Pons (tissue), 1 donor: Measurements from ENCODE around the gene CDKL5.
"Not testable (repeated sequence)": the region's sequence is repeated elsewhere in the genome, so short reads cannot be mapped to it uniquely, and the experiment has no call there.

Experiments used
- DNase-seq: peaks from one replicate; pipeline ENCODE4 v3.0.0-alpha.2; 2016; ENCODE audit warnings: low spot score

Gene CDKL5

GRCh38 chrX:18425199-18426003 lies at the start of gene CDKL5:
Gene CDKL5 (plus strand): TSS chrX:18425608. CDS start chrX:18507097, 81,489 bp downstream.
- peak; percentile 95 for DNase-seq

GRCh38 chrX:18377796-18378195 lies 47.6 kb upstream of the CDKL5 start:
- DNase-seq, result no peak

- no peak for DNase-seq
These were observed 35.4 kb upstream of the CDKL5 start for GRCh38 chrX:18389966-18390365.

- peak; percentile 56 for DNase-seq
These were observed 34.4 kb upstream of the CDKL5 start for GRCh38 chrX:18390941-18391538.

GRCh38 chrX:18394477-18394876 lies 30.9 kb upstream of the CDKL5 start:
- DNase-seq, result no peak

- no peak for DNase-seq
These were observed 23.6 kb upstream of the CDKL5 start for GRCh38 chrX:18401848-18402213.

GRCh38 chrX:18406531-18407266 lies 18.7 kb upstream of the CDKL5 start:
- no peak for DNase-seq

GRCh38 chrX:18410038-18410437 lies 15.4 kb upstream of the CDKL5 start:
- DNase-seq, result peak; percentile 23

GRCh38 chrX:18415386-18415785 lies 10.0 kb upstream of the CDKL5 start:
- no peak for DNase-seq

- no peak for DNase-seq
These were observed 3.1 kb upstream of the CDKL5 start for GRCh38 chrX:18422325-18422724.

- DNase-seq, result no peak
These were observed 2.5 kb upstream of the CDKL5 start for GRCh38 chrX:18422886-18423285.

- DNase-seq, result peak; percentile 17
These were observed 768 bp upstream of the CDKL5 start for GRCh38 chrX:18424482-18425198.

- DNase-seq, result no peak
These were observed 554 bp downstream of the CDKL5 start for GRCh38 chrX:18426004-18426320.

- DNase-seq, result peak; percentile 63
These were observed 2.6 kb downstream of the CDKL5 start for GRCh38 chrX:18428006-18428405.

- not testable (repeated sequence) for DNase-seq
These were observed 7.9 kb downstream of the CDKL5 start for GRCh38 chrX:18433288-18433687.

- no peak for DNase-seq
These were observed 9.5 kb downstream of the CDKL5 start for GRCh38 chrX:18434896-18435295.

GRCh38 chrX:18436017-18436416 lies 10.6 kb downstream of the CDKL5 start:
- DNase-seq, result no peak

GRCh38 chrX:18440835-18441234 lies 15.4 kb downstream of the CDKL5 start:
- DNase-seq, result no peak

- DNase-seq, result no peak
These were observed 16.5 kb downstream of the CDKL5 start for GRCh38 chrX:18441780-18442367.

- DNase-seq, result no peak
These were observed 23.0 kb downstream of the CDKL5 start for GRCh38 chrX:18448416-18448815.

- no peak for DNase-seq
These were observed 23.8 kb downstream of the CDKL5 start for GRCh38 chrX:18449236-18449635.

GRCh38 chrX:18455384-18455783 lies 30.0 kb downstream of the CDKL5 start:
- DNase-seq, result no peak
